Activated effector memory CD4-positive, alpha-beta T cell treated with anti-CD3 and anti-CD28 coated beads, Interleukin-2, amount 50 U/mL, for 16 hours (primary cell): ENCODE data around the gene CITED1.
"Not testable (repeated sequence)": the region's sequence is repeated elsewhere in the genome, so short reads cannot be mapped to it uniquely, and the experiment has no call there.

ENCODE experiments used
- DNase-seq: peaks from one replicate; pipeline ENCODE4 v3.0.0-alpha.2; 2020

Gene CITED1, protein sequence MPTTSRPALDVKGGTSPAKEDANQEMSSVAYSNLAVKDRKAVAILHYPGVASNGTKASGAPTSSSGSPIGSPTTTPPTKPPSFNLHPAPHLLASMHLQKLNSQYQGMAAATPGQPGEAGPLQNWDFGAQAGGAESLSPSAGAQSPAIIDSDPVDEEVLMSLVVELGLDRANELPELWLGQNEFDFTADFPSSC

GRCh38 chrX:72305286-72306084 lies at the start of gene CITED1:
Gene CITED1 (minus strand): TSS chrX:72305914. CDS start chrX:72302869, 3,045 bp downstream.
- DNase-seq = peak; percentile 61

DNA sequence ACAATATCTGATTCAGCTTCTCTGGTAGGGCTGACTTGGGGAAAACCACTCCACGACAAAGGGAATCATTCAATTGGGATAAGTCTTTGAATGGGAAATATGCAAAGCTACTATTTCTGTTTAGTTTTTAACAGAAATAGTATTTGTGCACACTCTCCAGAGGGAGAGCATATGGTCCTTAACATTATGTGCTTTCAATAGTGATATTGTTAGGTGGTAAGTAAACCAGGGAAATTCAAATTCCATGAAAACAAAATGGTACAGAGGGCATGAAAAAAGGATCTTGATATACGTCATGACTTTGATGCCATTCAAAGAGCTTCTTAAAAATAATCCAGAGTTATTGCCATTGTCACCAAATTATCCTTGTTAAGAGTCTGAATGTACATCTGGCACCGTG lies 47.1 kb upstream of the CITED1 start:
- no peak for DNase-seq

DNA sequence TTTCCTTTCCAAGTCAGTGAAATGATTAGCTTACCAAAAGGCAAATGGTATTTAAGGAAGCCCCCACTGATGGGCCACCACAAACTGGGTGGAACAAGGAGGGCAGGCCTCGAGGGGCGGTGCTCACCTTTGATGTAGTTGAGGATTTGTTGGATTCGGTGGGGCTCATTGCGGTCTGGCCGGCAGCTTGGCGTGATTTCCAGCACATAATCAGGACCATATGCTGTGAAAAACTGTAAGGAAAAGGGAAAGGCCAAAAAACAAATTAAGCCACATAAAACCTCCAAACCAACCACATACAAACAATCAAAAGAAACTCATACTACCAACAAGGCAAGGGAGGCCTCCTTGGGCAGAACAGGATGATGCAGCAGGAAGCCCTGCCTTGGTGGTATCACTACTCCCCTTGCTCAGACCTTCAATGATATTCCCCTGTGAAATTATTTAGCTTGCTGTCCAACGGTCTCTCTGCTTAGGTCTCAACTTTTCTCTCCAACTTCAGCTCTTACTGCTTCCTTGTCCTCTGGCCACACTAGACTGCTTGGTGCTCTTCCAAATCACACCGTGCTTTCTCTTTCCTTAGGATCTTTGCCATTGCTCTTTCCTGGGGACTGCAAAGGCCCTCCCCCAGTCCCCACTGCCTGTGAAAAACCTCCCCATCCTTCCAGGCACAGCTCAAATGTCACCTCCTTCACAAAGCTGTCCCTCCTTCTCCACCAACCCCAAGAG lies 46.1 kb upstream of the CITED1 start:
- DNase-seq = no peak

GRCh38 chrX:72349190-72349589 lies 43.5 kb upstream of the CITED1 start:
- DNase-seq = no peak

- DNase-seq = no peak
Measured at GRCh38 chrX:72348247-72348979, 42.7 kb upstream of the CITED1 start.

DNA sequence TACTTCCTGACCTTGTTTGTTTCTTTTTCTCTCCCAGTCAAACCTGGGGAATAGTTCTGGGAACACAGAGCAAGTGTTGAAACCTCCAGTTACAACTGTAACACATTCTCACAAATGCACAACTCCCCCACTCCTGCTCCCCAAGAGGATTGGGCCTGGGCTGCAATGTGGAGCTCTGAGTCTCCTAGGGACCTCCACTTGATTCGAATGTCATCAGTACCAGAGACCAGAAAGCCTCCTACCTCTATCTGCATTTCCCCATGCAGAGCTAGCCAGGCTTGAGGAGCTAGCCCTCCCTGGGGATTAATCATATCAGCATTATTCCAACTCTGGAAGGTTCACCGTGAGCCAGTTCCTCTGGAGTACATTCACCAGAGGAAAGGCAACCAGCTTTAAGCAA lies 41.7 kb upstream of the CITED1 start:
- no peak for DNase-seq

DNA sequence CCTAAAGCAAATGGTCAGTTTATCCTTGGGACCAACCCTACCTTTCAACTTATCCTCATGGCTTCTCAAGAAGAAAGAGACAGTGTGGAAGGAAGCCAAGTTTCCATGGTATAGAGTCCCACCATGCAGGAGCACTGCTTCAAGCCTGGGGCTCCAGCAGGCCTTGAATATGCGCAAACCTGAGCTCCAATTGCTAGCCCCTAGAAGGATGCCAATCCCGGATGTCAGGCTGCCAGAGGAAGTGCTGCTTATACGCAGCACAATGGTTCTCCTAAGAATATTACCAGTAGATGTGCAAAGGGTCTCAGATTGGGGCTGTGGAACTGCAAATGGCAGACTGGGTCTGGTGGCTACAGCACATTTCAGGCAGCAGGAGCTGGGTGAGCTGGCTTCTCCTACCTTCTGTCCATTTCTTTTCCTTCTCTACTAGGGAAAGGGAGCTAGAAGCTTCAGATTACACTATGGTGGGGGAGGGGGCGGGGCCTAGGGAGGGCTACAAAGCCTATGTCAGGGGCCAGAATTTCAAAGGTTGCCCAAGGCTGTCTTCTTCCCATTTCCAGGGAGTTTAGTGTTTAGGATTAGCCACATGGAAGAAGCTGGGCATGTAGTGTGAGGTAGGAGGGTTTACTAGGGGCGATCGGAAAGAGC lies 40.7 kb upstream of the CITED1 start:
- no peak for DNase-seq

GRCh38 chrX:72340626-72341025 lies 34.9 kb upstream of the CITED1 start:
- no peak for DNase-seq

DNA sequence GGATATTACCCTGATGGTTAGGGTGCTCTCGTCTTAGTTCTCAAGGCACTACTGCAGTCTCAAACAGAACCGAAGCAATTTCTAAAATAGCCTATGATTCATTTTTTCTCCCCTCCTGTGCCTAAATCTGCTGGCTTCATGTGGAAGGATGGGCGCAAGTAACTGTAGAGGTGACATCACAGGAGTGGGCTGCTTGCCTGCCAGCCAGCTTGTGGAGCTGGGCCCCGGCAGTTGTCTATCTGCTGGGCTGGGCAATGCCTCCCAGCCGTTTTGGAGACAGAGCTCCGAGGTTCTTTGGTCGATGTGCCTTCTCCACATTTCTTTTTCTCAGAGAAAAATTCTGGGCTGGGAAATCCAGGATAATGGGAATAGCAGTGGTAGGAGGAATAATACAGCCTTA lies 34.3 kb upstream of the CITED1 start:
- DNase-seq = no peak

GRCh38 chrX:72330131-72330530 lies 24.4 kb upstream of the CITED1 start:
- DNase-seq = no peak

- DNase-seq = no peak
Measured at GRCh38 chrX:72326605-72327300, 21.0 kb upstream of the CITED1 start.

- not testable (repeated sequence) for DNase-seq
Measured at GRCh38 chrX:72319651-72320050, 13.9 kb upstream of the CITED1 start.

DNA sequence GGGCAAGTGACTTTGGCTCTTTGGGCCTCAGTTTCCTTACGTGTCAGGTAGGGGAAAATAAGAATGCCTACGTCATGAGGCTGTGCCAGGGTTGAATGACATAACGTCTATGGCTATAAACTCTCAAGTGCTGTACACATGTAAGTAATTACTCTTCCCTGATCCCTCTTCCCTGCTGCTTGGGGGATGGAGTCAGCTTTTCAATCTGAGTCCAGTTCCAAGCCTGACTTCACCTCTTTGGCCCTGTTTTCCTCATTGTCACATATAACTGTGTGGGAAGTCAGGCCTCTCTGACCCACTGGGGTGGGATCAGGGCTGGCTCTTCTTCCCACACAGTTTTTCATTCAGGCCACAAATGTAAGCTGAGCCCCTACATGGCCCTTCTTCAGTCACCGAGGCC lies 11.4 kb upstream of the CITED1 start:
- no peak for DNase-seq

GRCh38 chrX:72316408-72317110 lies 10.8 kb upstream of the CITED1 start:
- no peak for DNase-seq

DNA sequence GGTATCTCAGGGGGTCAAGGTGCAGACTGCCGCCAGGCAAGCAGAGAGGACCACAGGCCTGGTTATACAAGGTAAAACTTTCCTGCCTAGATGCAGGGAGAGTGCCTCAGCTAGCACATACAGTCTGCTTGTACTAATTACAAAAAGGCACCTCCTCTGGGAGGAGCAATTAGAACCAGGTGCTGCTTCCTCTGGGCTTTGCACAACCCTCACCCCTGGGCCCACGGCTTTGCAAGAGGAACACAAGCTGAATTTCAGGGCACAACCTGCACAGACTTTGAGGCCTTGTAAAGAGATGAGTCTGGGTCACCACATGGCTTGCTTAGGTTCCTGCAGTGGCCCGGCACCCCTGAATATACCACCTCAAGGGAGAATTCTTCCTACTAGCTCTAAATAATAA lies 9.2 kb upstream of the CITED1 start:
- no peak for DNase-seq

GRCh38 chrX:72313707-72314641 lies 8.3 kb upstream of the CITED1 start:
- no peak for DNase-seq

DNA sequence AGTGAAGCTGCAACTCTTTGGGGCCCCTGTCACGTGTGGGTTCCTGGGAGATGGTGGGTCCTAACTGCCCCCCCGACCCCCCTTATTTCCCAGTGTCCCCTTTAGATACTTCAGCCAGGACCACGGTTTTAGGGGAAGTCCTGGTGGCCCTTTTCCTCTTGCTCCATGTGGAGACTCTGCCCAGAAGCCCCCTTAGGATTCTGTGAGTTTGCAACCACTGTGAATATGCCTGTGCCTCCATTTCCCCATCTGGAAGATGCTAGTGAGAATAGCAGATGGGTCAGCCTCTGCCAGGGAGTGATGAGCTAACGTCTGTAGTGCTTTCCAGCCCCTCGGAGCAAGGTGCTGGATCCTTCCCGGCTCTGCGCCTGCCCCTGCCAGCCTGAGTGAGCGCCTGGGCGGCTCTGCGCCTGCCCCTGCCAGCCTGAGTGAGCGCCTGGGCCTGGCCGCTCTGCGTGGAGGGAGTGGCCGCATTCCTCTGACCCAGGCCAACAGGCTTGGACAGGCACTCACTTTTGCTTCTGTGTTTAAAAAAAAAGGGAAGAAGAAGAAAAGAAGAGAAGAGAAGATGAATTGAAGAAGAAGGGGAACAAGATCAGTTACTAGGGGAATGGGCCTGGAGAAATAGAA lies 6.7 kb upstream of the CITED1 start:
- DNase-seq = no peak

DNA sequence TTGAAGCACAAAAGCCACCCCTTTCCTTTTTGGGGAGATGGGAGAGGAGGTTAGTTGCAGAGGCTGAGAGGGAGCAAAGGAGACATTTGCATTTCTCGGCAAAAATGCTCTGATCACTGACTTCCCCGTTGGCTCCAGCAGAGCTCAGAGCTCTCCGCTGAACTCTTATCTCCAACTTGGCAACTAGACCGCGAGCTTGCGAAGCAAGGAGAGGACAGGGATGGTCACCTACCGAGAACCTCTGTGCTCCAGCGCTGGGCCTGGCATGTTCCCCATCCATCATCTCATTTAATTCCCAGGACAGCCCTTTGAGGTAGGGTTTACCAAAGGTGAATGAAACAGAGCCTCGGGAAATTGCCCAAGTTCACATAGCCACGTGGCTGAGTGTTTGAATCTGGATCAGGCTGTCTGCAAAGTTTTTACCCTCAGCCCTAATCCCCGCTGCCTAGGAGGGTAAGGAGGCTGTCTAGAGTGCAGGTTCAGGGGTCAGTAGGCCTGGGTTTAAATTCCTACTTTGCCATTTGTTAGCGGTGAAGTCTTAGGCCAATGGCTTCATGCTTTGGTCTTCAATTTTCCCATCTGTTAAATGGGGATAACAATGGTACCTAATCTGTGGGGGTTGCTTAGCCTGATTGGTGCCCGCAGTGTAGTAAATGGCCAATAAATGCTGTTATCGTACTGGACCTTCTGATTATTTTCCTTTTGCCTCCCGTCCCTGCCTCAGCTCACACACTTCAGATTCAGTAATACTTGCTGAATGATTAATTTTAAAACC lies 3.8 kb upstream of the CITED1 start:
- no peak for DNase-seq
